ENCODE data around the gene CELSR2.

The CELSR2 gene

DNA sequence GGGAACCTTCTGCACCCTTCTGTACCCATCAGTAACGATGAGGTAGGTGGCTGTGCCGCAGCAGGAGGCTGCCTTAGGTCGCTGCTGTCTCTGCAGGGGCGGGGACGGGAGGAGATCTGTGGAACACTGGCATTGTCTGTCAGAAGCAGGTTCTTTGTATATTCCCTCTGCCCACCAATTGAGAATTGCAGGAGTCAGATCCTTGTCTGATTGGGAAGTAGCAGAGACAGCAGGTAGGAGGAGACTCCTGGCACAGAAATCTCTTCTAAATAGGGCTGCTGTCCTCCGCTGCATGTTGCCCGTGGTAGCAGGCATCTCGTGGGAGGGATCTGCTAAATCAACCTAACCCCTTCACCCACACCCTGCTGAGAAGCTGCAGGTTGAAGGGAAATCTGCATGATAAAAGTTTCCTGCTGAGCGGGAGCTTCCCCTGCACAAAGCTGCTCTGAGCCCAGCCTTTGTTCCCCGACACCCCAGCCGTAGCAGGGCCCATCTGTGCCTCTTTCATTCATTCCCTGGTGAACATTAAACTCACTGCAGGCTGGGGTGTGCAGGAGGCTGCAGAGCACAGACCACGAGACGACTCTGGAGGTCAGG is 19.7 kb upstream of the CELSR2 start:
- DNase-seq = peak; percentile 36

DNA sequence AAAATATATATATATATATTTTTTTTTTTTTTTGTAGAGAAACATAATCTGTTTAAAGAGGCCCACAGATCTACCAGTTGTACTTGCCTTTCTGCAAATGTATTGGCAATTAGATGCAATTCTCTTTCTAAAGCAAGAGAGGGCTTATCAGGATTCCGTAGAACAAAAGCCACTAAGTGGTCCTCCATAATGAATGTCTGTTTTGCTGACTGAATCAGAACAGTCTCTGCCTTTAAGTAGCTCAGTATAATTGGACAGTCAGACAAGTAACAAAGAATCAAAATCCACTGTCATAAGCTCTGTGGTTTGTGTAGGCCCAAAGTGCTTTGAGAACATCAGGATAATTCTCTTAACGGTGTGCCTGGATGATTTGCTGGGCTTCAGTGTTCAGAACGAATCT is 18.3 kb upstream of the CELSR2 start:
- no peak for DNase-seq

DNA sequence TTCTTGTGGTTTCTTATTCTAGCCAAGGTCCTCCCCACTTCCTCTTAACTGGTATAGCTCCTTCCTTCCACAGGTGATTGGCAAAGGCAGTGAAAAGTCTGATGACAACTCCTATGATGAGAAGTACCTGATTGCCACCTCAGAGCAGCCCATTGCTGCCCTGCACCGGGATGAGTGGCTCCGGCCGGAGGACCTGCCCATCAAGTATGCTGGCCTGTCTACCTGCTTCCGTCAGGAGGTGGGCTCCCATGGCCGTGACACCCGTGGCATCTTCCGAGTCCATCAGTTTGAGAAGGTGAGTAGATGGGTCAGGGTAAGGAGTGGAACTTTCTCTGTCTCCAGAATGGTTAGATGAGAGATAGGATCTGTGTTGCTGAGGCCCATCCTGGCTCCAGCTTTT is 14.2 kb upstream of the CELSR2 start:
- no peak for DNase-seq

DNA sequence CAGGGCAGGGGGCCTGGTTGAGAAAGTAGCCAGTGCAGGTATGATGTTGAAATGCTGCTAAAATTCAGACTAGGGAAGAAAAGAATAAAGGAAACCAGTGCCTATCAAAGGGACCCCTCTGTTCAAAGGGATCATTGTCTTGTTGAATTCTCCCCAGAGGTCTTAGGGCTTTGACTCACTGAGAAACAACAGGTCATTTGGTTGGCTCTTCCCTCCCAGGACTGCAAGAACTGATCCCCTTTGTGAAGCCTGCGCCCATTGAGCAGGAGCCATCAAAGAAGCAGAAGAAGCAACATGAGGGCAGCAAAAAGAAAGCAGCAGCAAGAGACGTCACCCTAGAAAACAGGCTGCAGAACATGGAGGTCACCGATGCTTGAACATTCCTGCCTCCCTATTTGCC is 11.8 kb upstream of the CELSR2 start:
- DNase-seq = no peak

DNA sequence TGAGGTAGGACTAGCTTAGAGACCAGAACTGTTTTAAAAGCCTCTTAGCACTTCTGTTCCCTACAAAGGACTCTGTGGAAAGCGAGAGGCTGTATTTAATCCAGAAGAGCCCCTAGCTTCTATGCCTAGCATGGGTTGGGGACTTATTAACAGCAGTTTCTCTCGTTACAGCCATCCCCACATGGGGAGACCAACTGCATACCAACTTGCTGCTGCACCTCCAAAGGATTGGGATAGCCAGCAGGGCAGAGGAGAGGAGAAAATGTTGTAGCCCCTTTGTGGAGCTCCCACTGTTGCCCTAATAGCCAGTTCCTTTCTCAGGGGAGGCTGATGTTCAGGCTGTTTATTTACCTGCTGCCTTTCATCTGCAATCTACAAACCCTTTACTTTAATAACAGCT is 11.0 kb upstream of the CELSR2 start:
- DNase-seq = no peak

DNA sequence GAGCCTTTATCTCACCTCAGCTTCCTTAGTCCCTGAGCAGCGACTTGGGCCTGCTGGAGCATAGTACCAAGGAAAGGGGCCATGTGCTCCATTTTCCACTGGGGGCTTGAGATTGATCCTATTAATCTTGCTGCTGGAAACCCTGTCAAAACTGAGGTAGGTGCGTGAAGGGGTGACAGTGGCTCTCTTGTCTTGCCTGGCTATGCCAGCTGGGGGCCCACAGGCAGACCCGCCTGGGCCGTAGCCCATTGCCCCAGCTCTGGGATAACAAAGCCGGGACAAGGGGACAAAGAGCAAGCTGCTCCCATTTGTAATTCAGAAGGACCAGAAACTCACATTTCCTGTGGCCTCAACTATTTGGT is 10.3 kb upstream of the CELSR2 start:
- DNase-seq = no peak

DNA sequence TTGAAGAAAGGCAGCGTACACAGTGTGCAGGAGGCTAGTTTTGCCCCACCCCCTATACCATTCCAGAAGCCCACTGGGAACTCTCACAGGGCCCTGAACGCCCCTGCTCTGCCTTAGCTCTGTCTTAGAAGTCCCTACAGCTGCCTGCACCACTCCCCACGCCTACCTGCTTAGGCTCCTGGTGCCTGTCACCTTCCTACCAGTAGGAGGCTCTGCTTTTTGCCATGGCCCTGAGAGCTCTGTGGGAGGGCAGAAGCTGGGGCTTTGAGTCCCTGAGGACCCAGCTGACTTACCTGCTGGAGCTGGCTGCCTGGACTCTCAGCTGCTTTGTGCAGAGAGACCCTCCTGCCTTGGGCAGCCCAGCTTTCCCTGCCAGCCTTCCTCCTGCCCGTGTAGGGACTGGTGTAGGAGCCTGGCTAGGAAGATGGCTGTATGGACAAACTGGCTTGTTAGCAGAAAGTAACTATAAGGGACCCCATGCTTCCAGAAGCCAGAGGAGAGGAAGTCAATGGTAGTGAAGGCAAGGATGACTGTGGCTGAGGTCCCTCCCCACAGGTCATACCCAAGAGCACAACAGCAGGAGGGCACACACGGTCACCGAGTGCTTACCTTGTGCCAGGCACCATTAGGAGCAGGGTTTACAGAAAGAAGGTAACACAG is 9.8 kb upstream of the CELSR2 start:
- no peak for DNase-seq

DNA sequence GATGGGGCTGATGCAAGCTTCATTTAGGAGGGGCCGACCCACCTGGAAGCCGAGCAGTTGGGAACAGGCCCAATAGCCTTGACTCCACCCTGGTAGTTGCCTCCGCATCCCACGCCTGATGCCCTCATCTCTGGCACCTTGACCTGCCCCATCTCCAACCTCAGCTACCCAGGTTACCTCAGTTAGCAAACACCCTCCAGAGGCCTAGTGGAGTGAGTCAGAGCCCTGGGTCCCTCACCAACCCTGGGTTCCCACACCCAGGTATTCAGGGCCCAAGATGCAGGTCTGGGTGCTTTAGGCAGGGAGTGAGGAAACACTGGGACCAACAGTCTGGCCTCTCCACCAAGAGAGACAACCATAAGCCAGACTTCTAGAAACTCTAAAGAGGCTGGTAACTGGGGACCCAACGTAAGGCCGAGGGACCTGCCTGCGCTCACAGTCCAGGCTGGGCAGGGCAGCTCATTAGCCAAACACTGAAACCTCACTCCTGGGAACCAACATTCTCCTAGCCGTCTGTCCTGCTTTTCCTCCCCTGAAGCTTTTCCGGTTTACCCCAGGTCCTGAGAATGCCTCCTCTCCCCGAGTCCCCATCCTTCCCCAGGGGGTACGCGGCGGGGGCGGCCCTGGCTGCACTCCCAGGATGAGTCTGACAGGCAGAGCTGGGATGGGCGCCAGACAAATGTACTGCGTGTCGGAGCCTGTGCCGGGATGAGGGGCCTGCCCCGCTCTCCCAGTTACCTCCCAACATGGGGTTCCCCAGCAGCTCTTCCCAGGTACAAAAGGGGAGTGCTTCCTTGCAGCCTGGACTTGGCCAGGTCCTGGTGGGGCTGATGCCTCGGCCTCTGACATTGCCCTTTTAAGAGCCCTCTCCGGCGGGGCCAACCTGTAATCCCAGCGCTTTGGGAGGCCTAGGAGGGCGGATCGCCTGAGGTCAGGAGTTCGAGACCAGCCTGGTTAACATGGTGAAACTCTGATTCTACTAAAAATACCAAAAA is 8.9 kb upstream of the CELSR2 start:
- DNase-seq = no peak

DNA sequence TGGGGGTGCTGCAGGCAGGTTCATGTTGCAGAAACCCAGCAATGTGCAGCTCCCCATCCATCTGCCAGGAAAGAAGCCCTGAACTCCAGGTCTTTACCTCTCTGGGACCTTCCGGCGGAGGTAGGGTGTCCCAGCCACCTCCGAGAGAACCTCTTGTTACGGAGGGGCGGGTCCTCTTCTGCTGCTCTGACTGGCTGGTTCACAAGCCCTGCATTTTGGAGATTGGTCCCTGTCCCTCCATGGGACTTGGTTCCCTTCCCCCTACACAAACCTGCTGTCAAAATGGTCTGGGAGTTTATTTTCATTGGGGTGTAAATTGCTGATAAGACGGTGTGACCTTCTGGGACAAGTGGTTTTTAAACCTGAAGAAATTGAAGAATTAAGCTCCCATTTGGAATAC is 8.0 kb upstream of the CELSR2 start:
- DNase-seq = no peak

DNA sequence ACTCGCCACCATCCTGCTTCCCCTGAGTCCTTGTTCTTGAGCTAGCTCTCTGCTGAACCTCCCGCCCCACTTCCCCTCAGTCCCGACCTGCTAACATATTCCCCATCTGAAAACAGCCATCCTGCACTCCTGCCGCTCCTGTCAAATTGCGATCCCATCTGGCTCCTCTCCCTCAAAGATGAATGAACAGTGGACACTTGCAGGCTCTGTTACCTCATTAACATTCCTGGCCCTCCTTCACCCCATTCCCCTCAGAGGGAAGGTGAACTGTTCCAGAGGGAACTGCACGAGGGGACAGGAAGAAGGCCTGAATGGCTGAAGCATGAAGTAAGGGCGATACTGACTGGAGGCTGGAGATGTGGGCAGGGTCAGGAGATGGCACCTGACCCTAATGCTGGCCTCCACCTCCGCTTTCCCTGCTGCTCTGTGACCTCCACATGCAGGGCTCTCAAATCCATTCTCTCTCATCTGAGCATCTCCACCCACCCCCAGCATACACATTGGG is 7.4 kb upstream of the CELSR2 start:
- DNase-seq = no peak

DNA sequence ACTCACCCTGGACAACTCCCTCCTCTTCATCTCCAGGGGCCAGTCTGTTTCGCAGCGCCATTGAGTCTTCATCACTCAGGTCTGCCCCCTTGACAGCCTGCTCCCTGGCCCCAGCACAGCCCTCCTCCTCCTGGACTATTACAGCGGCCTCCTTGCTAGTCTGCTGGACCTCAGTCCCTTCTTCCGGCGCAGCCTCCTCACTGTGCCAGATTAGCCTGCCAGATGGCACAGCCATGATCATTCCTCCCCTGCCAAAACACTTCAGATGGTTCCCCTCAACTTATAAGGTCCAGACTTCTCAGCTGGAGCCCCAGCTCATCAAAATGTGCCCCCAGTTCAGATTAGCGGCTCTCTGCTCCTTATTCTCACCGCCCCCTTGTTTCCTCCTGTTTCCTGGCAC is 7.0 kb upstream of the CELSR2 start:
- DNase-seq = no peak

DNA sequence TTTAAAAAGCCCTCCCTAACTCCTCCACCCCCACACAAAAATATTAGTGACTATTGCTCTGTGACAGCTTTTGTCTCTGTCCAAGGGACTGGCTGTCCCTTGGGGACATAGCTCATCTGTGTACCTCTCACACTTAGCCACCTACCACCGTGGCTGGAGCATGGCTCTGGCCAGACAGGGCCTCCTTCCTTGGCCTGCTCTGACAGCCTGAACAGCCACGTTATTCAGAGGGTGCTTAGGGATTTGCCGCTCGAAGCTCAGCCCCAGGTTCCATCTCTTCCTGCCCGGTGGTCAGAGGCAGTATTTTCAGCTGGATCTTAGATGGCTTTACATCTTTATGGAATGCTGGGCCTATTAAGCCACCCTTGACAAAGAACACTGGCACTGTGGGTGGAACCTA is 6.1 kb upstream of the CELSR2 start:
- DNase-seq = no peak

DNA sequence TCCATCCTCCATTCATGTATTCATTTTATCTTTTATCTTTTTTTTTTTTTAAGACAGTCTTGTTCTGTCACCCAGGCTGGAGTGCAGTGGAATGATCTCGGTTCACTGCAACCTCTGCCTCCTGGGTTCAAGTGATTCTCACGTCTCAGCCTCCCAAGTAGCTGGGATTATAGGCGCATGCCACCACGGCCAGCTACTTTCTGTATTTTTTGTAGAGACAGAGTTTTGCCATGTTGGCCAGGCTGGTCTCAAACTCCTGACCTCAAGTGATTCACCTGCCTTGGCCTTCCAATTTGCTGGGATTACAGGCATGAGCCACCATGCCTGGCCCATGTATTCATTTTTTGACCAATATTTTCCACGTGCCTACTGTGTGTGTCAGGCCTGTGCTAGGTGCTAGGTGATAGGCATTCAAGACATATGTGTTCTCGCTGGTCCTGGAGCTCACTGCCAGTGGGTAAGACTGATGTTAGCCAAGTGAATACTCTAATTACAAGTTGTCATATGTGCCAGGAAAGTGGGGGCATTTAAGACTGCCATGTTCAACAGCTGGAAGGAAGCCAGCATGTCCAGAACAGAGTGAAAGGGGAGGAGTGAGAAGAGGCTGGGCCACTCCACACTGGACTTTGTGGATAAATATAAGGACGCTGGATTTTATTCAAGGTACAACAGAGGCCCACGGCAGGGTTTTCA is 5.3 kb upstream of the CELSR2 start:
- no peak for DNase-seq

DNA sequence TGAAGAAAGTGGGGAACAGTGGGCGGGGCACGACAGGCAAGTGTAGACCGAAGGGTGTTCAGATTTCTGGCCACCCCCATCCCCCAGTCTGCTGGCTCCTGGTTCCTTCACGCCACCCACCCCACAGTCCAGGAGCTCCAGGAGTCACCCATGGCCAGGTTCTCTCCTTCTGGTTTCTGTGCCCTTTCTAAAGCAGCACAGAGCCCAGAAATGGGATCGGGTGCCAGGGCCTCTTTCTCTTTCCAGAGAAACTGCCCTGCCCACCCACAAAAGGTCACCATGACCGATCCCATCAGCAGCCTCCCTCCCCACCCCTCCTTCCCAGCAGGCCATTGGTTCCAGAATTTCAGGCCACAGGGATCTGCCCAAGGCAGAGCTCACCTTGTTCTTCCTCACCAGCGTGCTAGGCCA is 3.2 kb upstream of the CELSR2 start:
- DNase-seq = no peak

DNA sequence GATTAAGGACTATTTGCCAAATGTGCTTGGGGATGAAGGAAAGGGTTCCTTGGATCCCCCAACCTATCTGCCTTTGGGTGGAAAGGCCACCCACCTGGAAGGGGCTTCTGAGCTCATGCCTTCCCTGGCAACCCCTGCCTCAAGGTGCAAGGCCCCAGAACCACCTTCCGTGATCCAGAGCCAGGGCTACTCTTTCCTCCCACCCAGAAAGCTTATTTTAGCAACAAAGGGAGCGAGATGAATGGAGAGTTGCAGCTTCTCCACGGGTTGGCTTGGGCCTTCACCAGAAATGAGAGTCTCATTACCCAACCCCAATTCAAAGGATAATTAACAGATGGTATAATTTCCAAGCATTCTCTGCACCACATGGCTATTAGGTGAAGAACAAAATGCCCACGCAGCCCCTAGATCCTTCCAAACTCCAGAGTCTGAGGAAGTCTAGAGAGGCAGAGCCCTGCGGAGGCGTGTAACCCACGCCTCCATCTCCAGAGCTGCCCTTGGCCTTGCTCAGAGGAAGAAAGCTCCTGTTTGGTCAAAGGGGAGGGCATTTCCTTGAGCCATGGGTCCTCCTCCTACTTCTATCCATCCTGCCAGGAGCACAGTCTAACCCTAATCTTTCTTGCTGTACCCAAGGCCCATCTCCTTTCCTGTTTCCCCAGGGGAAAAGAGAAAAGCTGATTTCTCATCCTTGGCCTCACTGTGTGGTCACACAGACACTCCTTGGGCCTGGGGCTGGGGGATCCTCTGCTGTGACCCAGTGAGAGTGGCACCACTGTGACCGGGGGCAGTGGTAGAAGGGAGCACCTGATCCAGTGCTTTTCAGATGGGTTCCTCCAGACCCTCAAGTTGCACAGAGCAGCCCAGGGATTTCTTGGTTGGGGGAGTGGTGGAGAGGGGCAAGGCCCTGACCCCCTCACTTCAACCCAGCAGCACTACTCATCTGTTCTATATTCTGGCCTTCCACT is 1.7 kb upstream of the CELSR2 start:
- no peak for DNase-seq

DNA sequence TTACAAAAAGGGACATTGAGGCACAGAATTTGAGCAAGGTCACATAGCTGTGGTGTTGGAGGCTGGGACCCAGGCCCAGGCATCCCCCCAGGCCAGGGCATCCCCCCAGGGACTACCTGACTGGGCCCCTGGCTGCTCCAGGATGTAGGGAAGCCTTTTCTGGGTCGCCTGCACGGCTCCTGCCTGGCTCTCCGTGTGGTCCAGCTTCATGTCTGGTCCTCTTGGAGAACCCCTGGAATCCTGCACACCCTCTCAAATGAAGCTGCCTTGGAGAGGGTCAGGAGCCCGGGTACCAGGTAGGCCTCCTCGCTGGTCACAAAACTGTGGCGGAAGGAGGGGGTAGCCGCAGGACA is 919 bp upstream of the CELSR2 start:
- DNase-seq = no peak

DNA sequence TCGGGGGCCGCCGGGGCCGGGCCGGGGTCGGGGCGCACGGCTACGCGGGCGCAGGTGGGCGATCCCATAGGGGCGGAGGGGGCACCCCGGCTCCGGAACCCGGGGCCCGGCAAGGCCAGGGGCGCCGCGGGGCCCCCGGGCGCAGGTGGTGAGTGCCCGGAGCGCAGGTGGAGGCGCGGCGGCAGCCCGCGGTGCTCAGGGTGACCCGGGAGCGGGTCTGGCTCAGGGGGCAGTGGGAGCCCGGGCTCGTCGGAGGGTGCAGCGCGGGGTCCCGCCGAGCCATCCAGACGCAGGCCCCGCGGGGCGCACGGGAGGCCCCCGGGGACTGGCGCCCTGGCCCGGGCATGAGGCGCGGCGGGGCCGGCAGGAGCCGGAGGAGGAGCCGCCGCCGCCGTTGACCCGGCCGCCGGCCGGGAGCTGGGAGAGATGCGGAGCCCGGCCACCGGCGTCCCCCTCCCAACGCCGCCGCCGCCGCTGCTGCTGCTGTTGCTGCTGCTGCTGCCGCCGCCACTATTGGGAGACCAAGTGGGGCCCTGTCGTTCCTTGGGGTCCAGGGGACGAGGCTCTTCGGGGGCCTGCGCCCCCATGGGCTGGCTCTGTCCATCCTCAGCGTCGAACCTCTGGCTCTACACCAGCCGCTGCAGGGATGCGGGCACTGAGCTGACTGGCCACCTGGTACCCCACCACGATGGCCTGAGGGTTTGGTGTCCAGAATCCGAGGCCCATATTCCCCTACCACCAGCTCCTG is 489 bp downstream of the CELSR2 start:
- DNase-seq = no peak

DNA sequence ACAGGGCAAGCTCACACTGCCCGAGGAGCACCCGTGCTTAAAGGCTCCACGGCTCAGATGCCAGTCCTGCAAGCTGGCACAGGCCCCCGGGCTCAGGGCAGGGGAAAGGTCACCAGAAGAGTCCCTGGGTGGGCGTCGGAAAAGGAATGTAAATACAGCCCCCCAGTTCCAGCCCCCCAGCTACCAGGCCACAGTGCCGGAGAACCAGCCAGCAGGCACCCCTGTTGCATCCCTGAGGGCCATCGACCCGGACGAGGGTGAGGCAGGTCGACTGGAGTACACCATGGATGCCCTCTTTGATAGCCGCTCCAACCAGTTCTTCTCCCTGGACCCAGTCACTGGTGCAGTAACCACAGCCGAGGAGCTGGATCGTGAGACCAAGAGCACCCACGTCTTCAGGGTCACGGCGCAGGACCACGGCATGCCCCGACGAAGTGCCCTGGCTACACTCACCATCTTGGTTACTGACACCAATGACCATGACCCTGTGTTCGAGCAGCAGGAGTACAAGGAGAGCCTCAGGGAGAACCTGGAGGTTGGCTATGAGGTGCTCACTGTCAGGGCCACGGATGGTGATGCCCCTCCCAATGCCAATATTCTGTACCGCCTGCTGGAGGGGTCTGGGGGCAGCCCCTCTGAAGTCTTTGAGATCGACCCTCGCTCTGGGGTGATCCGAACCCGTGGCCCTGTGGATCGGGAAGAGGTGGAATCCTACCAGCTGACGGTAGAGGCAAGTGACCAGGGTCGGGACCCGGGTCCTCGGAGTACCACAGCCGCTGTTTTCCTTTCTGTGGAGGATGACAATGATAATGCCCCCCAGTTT is 1.3 kb downstream of the CELSR2 start:
- no peak for DNase-seq

DNA sequence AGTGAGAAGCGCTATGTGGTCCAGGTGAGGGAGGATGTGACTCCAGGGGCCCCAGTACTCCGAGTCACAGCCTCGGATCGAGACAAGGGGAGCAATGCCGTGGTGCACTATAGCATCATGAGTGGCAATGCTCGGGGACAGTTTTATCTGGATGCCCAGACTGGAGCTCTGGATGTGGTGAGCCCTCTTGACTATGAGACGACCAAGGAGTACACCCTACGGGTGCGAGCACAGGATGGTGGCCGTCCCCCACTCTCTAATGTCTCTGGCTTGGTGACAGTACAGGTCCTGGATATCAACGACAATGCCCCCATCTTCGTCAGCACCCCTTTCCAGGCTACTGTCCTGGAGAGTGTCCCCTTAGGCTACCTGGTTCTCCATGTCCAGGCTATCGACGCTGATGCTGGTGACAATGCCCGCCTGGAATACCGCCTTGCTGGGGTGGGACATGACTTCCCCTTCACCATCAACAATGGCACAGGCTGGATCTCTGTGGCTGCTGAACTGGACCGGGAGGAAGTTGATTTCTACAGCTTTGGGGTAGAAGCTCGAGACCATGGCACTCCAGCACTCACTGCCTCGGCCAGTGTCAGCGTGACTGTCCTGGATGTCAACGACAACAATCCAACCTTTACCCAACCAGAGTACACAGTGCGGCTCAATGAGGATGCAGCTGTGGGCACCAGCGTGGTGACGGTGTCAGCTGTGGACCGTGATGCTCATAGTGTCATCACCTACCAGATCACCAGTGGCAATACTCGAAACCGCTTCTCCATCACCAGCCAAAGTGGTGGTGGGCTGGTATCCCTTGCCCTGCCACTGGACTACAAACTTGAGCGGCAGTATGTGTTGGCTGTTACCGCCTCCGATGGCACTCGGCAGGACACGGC is 2.2 kb downstream of the CELSR2 start:
- DNase-seq = no peak
